ENCODE data around the gene HK3. TPM values are rescaled to one million over a fixed set of nuclear protein-coding genes. Genes with fewer than 3 reads are reported as not detected.

The HK3 gene
- total and polyA plus RNA-seq, 9 of the 15 experiments (the other 6 are each of a cell fraction or from before 2014, with no cell fraction given): 0.16 TPM; not detected in 8

GRCh38 chr5:176870110-176870591 lies 29.0 kb downstream of the HK3 start (continued):
- TF ChIP-seq ZNF143 (CRISPR knock-in tag; IDR thresholded peaks at IDR 0.05): no peak
- peak; percentile 96 for TF ChIP-seq CREB1 (IDR thresholded peaks at IDR 0.05)
- TF ChIP-seq CREB1 (CRISPR knock-in tag; IDR thresholded peaks at IDR 0.05): peak; percentile 98
- TF ChIP-seq MYNN (IDR thresholded peaks at IDR 0.05): no peak
- TF ChIP-seq MYNN (CRISPR knock-in tag; IDR thresholded peaks at IDR 0.05): no peak
- no peak for TF ChIP-seq MTA1 (IDR thresholded peaks at IDR 0.05; ENCODE audit: borderline replicate concordance)
- TF ChIP-seq EWSR1 (IDR thresholded peaks at IDR 0.05; ENCODE audit: borderline replicate concordance, low read depth, partially characterized antibody): no peak
- TF ChIP-seq DEAF1 (CRISPR knock-in tag; IDR thresholded peaks at IDR 0.05): no peak
- TF ChIP-seq RAD21 (CRISPR knock-in tag; conservative IDR thresholded peaks at IDR 0.05 in 1 of 2, IDR thresholded peaks at IDR 0.05 in 1 of 2): peak in 1 of 2 experiments; percentile 65; a peak in 2 of 4 replicates
- no peak for TF ChIP-seq SFPQ (IDR thresholded peaks at IDR 0.05; ENCODE audit: low read depth, low read length)
- TF ChIP-seq CREM (IDR thresholded peaks at IDR 0.05; ENCODE audit: low read depth): peak; percentile 99
- no peak for TF ChIP-seq CBX2 (IDR thresholded peaks at IDR 0.05; ENCODE audit: insufficient read depth, low read length, poor library complexity, severe bottlenecking)
- TF ChIP-seq FOXA3 (CRISPR knock-in tag; conservative IDR thresholded peaks at IDR 0.05 in 1 of 2, IDR thresholded peaks at IDR 0.05 in 1 of 2): 0 out of 4 replicates have a peak, but pooled peaks of 1 of the 2 experiments have one; percentile 12
- TF ChIP-seq ZNF408 (CRISPR knock-in tag; IDR thresholded peaks at IDR 0.05; ENCODE audit: low read depth): no peak
- no peak for TF ChIP-seq SRSF7 (optimal IDR thresholded peaks at IDR 0.05; ENCODE audit: low read depth, low read length)
- no peak for TF ChIP-seq CAMTA2 (CRISPR knock-in tag; conservative IDR thresholded peaks at IDR 0.05)
- TF ChIP-seq HLTF (IDR thresholded peaks at IDR 0.05): no peak
- TF ChIP-seq E2F1 (CRISPR knock-in tag; IDR thresholded peaks at IDR 0.05): no peak
- no peak for TF ChIP-seq ELK3 (CRISPR knock-in tag; IDR thresholded peaks at IDR 0.05)
- TF ChIP-seq BRF2 (IDR thresholded peaks at IDR 0.05; ENCODE audit: borderline replicate concordance, insufficient read depth, insufficient read length): no peak
- no peak for TF ChIP-seq ARID1B (IDR thresholded peaks at IDR 0.05)
- no peak for TF ChIP-seq TAF1 (IDR thresholded peaks at IDR 0.05; ENCODE audit: control insufficient read depth, extremely low read depth, insufficient read depth, low read length, severe bottlenecking)

Data from K562 (cell line).